Renal pelvis (tissue), 12 donors: ENCODE results near the gene NMUR1. TPM values are rescaled to one million over a fixed set of nuclear protein-coding genes. Genes with fewer than 3 reads are reported as not detected.
"Not testable (repeated sequence)": the region's sequence is repeated elsewhere in the genome, so short reads cannot be mapped to it uniquely, and the experiment has no call there.

Source experiments
- DNase-seq: peaks from one replicate; pipeline ENCODE4 v3.0.0-alpha.2; 2013
- long read RNA-seq, 16 experiments: transcript quantifications; one replicate each; lab custom pipeline, GENCODE V29; 2026
- polyA plus RNA-seq, 3 donors: library from polyadenylated mRNA; unstranded; fragments of 120-200 nt; gene quantifications; one replicate each; pipeline ENCODE4 v1.2.1, GENCODE V29; 2013; ENCODE audit not compliant: insufficient read length in 3 of 3

Gene NMUR1, protein sequence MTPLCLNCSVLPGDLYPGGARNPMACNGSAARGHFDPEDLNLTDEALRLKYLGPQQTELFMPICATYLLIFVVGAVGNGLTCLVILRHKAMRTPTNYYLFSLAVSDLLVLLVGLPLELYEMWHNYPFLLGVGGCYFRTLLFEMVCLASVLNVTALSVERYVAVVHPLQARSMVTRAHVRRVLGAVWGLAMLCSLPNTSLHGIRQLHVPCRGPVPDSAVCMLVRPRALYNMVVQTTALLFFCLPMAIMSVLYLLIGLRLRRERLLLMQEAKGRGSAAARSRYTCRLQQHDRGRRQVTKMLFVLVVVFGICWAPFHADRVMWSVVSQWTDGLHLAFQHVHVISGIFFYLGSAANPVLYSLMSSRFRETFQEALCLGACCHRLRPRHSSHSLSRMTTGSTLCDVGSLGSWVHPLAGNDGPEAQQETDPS
- polyA plus RNA-seq: 1 to 10 TPM in 1 of 3 donors, under 1 TPM in 2; 0.53 to 1.1 (median 0.74) TPM
- long read RNA-seq, donor 1: 0 reads
- long read RNA-seq, donor 2: 0 reads
- long read RNA-seq, donor 3, partial matches to known transcripts: 0 of 1 reads
- long read RNA-seq, donor 3, other reads (novel, unspliced or antisense): 0 of 1 reads
- long read RNA-seq, donor 4: 0 reads
- long read RNA-seq, donor 5: 0 reads
- long read RNA-seq, donor 6: 0 reads
- long read RNA-seq, donor 7, partial matches to known transcripts: 0 of 1 reads
- long read RNA-seq, donor 7, other reads (novel, unspliced or antisense): 0 of 1 reads
- long read RNA-seq, donor 8: 0 reads
- long read RNA-seq, donor 9, partial matches to known transcripts: 0 of 1 reads
- long read RNA-seq, donor 9, other reads (novel, unspliced or antisense): 0 of 1 reads
- long read RNA-seq, donor 10, partial matches to known transcripts: 0 of 2 reads
- long read RNA-seq, donor 10, other reads (novel, unspliced or antisense): 0 of 2 reads
- long read RNA-seq, donor 11: 0 reads
- long read RNA-seq, donor 12: 0 reads
- long read RNA-seq, donor 13: 0 reads
- long read RNA-seq, donor 14: 0 reads
- long read RNA-seq, donor 15, partial matches to known transcripts: 0 of 1 reads
- long read RNA-seq, donor 15, other reads (novel, unspliced or antisense): 0 of 1 reads
- long read RNA-seq, donor 16, partial matches to known transcripts: 0 of 1 reads
- long read RNA-seq, donor 16, other reads (novel, unspliced or antisense): 0 of 1 reads

DNA sequence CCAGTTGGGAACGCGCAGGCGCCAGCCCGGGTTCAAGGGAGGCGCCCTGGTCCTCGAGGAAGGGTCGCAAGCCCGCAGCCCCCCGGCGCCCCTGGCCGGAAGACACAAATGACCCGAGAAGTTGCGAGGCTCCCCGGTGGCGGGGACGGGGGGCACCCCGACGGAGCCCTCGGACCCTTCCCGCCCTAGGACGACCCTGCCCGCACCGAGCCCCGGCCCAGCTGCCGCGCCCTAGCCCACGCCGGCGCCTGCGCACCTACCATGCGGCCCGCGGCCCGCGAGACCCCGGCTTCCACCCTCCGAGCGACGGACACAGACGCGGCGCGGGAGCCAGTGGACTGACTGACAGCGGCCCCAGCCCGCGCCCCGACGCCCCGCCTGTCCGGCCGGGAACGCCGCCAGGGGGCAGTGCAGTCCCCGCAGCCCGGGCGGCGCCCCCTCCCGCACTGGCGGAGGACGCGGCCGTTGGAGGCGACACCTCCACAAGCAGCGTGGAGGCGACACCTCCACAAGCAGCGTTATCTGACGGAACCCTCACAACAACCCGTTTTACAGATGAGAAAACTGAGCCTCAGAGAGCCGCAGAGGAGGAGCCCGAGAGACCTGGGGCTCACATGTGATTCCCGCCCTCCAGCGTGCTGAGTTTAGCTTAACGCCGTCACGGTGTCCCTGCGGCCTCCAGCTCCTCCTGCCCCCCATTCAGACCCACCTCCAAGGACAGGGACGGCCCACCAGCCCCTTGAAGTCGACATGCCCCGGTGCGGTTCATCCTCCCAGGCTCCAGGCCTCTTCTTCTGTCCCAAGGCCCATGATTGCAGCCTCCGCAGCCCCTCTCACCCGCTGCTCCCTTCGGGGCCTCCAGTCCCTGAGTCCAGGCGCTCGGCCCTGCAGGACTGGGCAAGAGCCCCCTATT is at the start of gene NMUR1:
NMUR1 (minus strand) TSS at position 347 of the 913 bp plus-strand sequence; CDS start at position 263, 84 bp downstream.
- DNase-seq: no peak

DNA sequence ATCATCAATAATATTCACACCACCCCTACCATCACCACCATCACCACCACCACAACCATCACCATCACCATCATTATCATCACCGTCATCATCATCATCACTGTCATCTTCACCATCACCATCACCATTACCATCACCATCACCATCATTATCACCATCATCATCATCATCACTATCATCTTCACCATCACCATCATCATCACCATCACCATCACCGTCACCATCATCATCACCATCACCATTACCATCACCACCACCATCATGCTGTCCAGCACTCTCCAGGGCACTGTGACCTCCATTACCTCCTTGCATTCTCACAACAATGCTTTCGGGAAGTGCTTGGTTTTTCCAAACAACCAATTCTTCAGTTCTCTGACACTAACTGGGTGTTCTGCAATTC is 49.3 kb upstream of the NMUR1 start:
- no peak for DNase-seq

DNA sequence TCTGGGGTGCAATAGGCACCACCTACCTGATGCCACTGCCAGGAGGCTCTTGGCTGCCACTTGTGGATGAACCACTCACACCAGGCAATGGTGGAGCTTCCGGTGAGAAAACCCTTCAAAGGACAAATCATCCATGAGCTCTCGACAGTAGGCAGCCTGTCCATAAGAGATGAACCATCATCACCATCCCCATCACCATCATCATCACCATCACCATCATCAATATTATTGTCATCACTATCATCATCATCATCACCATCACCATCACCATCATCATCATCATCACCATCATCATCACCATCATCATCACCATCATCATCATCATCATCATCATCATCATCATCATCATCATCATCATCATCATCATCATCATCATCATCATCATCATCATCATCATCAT is 48.4 kb upstream of the NMUR1 start:
- DNase-seq: not testable (repeated sequence)

DNA sequence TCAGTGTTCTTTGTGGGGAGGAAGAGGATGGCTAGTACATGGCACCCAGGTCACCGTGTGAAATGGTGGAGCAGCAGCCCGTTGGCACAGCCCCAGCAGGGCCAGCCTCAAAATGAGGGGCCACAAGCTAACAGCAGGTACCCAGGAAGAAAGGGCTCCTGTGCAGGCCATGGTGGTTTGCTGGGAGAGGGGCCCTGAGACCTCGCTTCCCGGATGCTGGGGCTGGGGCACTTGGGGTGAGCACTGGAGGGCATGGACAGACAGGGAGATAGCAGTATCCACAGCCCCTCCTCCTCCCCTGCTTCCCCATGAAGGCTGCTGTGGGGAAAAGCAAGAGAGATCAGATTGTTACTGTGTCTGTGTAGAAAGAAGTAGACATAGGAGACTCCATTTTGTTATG is 46.2 kb upstream of the NMUR1 start:
- DNase-seq: no peak

DNA sequence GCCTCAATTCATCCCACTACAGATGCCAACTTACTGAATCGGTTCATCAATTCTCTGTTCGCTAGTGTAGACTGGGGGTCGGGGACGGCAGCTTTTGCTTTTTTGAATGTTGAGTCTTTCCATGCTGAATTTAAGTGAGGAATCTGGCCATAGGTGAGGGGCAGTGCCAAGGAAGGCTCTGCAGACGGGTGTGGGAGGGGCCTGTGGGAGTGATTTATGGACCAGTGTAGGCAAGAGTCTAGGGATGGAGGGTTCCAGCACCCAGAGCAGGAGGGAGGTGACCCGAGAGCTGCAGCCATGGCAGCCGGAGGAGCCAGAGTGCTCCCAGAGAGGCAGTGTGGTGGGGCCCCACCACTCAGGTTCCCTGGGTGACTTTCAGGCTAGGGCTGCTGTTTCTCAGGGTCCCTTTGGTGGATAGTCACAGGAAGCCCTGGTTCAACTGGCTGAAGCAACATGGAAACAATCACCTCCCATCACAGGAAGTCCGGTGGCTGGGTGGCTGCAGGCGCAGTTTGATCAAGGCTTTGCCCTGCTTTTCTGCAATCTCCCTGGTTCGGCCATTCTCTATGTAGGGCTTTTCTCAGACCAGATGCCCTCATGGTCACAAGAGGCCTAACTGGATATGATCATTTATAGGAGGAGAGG is 45.5 kb upstream of the NMUR1 start:
- DNase-seq: no peak

DNA sequence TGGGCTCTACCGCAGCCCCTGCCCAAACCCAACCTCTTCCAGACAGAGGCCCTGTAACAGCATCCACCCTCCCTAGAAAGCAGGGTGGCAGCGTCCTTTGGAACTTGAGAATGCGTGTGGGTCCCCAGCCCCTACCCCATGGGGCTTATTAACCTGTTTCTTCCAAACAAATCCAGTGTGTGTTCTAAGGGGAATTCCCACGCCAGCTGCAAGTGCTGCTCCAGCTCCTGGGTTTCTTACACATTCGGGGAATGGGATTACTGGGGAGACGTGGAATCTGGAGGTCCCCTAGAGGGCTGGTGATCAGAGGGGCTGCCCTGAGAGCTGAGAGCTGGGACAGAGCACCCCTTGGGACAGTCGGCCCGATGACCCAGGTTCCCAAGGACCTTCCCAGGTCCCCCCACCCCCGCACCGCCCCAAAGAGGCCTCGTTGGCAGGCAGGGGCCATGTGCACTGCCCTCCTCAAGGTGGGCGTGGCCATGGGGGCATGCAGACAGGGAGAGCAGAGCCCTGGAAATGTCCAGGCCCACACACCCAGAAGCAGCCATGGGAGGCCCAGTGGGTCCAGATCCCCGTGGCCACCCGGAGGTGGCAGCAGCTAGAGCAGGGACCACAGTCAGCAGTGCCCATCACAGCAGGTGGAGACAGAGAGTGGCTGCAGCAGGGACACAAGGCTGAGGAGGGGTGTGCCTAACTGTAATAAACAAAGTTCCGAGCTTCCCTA is 43.6 kb upstream of the NMUR1 start:
- no peak for DNase-seq

DNA sequence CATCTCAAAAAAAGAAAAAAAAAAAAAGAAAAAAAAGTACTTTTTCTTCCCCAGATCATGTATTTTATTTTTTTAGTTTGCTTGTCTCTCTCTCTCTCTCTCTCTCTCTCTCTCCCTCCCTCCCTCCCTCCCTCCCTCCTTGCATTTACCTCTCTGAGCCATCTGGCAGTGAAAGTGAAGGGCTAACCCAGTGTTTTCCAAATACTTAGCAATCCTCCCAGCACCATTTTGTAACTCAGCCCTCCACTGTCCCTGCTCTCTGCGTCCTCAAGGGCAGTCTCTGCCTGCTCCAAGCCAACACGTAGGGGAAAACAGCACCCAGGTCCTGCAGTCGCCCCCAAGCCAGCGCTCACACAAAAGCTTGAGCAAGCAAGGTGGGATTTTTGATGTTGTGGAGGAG is 42.9 kb upstream of the NMUR1 start:
- no peak for DNase-seq

DNA sequence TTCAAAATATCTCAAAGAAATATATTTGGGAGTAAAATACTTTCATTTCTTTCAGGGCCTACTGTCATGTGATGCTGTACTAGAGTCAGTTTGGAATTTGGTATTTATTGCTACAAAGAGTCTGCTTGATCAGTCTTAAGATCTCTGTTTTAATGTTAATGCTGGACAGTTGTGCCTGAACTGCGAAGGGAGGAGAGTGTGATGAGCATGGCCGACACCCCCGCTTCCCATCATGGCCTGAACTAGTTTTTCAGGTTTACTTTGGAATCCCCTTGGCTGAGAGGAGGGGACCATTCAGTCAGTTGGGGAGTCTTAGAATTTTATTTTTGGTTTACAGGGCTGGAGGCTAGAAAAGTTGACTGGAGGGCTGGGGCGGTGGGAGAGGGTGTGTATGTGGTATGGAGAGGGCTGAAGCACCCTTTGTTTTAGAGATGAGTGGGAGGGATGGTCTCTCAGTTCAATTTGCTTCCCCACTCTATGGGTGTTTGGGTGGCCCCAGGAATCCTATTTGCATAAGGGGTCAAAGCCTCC is 41.5 kb upstream of the NMUR1 start:
- DNase-seq: no peak

DNA sequence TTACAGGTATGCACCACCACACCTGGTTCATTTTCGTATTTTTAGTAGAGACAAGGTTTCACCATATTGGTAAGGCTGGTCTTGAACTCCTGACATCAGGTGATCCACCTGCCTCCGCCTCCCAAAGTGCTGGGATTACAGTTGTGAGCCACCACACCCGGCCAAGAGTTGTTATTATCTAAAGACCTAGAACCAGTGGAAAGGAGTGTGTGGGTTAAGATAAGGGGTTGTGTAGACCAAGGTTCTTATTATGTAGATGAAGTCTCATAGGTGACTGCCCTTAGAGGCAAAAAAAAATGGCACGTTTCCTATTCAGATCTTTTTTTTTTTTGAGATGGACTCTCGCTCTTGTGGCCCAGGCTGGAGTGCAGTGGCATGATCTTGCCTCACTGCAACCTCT is 40.7 kb upstream of the NMUR1 start:
- DNase-seq: not testable (repeated sequence)

DNA sequence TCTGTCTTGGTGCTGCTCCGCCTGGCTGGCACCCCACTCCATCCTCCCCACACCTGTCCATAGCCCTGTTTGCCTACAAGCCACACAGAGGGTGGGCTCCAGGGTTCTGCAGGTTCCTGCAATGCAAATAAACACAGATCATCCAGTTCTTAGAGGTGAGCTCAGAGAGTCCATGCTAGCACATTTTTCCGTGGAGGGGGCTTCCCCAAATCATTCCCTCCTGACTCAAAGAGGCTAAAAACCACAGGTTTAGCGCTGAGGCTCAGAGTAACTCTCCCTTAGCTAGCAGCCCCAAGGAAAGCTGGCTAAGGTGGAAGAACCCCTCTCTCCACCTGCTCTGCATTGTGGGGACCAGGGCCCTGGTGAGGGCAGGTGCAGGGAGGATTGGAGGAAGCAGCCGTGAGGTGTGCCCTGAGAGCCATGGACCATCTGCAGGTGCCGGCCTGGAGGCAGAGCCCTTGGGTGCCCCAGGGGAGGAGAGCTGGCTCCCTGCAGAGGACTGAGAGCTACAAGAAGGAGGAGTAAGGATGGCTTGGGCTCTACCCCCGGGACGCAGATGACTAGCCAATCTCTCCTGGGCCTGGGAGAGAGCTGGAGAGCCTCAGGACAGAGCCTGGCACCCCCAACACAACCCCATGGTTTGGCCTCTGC is 38.7 kb upstream of the NMUR1 start:
- DNase-seq: no peak

DNA sequence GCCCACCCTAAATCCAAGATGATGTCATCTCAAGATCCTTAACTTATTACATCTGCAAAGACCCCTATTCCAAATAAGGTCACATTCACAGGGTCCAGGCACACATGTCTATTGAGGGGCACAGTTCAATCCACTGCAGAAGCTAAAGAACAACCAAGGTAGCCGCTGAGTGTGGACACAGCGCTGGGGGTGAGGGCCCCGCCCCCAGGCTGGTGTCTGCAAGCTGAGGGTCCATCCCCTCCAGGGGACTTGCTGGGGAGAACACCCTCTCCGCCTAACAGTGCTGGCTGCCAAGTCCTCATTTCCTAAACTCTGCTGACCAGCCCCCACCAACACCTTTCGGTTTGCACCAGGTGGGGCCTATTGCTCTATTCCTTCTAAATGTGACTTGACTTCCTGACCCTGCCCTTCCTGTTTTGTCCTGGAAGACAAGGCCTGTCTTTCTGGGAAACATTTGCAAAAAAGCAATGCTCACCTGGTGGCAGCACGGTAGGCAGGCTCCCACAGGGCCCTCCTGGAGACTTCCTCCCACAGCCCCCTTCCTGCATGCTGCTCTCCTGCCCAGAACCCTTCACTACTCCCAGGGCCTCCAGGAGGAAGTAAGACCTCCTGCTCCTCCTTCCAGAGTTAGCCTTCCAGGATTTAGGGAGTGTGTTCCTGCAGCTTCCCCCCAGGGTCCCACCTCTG is 38.0 kb upstream of the NMUR1 start:
- no peak for DNase-seq

DNA sequence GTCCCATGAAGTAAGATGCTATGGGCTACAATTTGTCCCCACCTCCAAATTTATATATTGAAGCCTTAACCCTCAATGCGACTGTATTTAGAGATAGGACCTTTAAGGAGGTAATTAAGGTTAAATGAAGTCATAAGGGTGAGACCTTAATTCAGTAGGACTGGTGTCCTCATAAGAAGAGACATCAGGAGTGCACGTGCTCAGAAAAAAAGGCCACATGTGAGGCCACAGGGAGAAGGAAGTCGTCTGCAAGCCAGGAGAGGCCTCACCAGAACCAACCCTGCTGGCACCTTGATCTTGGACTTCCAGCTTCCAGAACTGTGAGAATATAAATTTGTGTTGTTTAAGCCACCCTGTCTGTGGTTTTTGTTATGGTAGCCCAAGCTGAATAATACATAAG is 36.9 kb upstream of the NMUR1 start:
- no peak for DNase-seq

DNA sequence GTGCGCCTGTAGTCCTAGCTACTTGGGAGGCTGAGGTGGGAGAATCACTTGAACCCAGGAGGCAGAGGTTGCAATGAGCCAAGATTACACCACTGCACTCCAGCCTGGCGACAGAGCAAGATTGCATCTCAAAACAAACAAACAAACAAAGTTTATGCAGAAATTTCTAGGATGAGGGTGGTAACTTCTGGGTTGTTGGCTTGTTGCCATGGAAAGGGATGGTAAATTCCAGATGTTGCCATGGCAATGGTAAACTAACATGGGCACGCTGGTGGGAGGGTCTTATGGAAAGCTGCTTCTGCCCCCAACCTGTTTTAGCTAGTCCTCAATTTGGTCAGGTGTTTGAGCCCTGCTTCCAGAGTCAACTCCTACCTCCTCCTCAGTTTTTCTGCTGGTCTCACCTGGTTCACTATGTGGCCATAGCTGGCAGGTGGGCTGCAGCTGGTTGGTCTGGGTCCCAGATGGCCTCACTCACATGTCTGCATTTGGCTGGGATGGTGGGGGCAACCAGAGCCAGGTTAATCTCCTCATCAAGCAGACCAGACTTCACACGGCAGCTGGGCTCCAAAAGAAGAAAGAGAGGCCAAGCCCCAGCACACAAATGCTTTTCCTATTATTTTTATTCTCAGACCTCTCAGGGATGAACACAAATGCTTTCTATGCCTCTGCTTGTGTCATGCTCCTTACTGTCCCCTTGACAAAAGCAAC is 35.8 kb upstream of the NMUR1 start:
- no peak for DNase-seq

DNA sequence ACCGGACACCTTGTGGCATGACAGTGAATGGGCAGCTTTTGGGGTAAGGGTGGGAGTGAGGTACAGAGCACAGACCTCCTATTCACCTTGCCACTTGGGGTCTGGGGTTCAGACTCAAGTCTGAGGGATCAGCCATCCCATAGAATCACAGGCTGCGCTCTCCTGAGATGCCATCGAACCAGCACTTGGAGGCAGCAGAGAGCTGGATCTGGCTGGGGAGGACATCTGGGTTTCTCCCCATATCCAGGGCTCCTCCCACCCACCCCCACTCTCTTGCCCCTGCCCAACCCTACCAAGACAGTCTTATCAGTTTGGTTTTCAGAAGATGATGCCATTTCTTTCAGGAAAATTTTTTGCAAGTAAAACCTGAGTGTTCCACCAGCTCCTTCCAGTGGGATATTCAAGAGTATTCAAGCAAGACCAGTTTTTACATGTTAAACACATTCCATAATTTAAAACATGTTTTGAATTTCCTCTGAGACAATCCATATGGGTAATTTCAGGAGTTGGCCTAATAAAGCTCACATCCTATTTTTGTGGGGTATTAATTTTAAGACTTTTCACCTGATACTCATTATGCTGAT is 33.2 kb upstream of the NMUR1 start:
- no peak for DNase-seq

DNA sequence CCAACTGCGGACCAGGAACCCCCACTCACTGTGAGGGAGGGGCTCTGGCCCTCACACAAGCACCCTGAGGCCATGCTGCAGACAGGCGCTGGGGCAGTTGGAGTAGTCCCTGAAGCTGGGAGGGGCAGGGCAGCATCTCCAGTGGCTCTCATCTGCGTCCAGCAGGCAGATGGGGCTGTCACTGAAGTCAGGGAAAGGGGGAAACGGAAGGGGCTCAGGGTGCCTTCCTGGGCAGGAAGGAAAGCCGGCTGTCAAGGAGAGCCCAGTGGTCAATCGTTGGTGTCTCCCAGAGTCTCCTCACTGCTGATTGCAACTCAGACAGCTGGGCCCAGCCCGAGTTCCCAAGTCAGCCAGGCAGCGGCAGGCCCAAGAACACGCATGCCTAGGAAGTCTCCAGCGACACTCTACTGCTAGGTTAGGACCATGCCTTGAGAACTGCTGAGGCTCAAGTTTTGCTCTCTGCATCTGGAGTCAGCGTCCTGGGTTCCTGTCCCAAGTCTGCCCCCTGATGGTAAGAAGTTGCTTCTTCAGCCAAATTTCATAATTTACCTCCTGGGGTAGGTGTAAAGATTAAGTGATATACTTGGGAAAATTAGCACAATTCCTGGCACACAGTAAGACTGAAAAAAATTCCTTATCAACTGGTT is 27.4 kb upstream of the NMUR1 start:
- DNase-seq: peak; percentile 80

DNA sequence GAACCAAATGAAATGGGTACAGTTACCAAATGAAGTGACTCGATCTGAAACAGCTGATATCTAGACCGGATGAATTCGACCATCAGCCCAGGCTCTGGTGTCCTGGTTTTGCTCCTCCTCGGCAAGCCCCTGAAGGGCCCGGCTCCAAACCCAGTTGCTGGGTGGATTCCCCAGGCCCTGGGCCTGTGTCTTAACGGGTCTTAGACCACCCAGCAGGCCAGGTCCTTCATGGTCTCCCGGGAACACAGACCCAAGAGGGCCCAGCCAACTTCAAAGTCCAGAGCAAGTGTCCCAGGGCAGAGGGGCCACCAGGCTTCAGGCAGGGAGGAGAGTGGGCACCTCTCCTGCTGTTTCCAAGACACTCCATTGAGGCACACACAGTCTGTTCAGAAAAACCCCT is 26.7 kb upstream of the NMUR1 start:
- DNase-seq: no peak

DNA sequence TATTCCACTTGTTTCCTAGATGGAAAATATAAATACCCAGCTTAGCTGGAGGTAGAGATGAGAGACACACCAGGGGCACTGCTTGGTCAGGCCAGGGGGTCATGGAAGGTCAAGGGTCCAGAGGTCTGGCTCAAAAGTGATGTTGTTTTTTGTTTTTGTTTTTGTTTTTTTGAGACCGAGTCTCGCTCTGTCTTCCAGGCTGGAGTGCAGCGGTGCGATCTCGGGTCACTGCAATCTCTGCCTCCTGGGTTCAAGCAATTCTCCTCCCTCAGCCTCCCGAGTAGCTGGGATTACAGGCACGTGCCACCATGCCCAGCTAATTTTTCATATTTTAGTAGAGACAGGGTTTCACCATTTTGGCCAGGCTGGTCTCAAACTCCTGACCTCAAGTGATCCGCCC is 26.3 kb upstream of the NMUR1 start:
- not testable (repeated sequence) for DNase-seq
